GM21825 (cell line): ENCODE results near the gene CCR5AS.
"Not testable (repeated sequence)": the region's sequence is repeated elsewhere in the genome, so short reads cannot be mapped to it uniquely, and the experiment has no call there.

Experiments used
- ATAC-seq: cut with Tn5 transposase; IDR thresholded peaks from one replicate; pipeline ENCODE4 v1.9.1; 2021; ENCODE audit warnings: mild to moderate bottlenecking, moderate library complexity; ENCODE audit not compliant: unreplicated experiment

CCR5AS gene

DNA sequence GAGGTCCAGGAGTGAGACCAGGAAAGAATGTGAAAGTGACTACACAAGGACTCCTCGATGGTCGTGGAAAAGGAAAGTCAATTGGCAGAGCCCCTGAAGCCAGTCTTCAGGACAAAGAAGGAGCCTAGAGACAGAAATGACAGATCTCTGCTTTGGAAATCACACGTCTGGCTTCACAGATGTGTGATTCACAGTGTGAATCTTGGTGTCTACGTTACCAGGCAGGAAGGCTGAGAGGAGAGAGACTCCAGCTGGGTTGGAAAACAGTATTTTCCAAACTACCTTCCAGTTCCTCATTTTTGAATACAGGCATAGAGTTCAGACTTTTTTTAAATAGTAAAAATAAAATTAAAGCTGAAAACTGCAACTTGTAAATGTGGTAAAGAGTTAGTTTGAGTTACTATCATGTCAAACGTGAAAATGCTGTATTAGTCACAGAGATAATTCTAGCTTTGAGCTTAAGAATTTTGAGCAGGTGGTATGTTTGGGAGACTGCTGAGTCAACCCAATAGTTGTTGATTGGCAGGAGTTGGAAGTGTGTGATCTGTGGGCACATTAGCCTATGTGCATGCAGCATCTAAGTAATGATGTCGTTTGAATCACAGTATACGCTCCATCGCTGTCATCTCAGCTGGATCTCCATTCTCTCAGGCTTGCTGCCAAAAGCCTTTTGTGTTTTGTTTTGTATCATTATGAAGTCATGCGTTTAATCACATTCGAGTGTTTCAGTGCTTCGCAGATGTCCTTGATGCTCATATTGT, 47.0 kb downstream of the CCR5AS start:
- ATAC-seq, result peak; percentile 52

GRCh38 chr3:46358466-46358865, 48.4 kb downstream of the CCR5AS start:
- ATAC-seq, result no peak

GRCh38 chr3:46356909-46357308, 50.0 kb downstream of the CCR5AS start:
- no peak for ATAC-seq

DNA sequence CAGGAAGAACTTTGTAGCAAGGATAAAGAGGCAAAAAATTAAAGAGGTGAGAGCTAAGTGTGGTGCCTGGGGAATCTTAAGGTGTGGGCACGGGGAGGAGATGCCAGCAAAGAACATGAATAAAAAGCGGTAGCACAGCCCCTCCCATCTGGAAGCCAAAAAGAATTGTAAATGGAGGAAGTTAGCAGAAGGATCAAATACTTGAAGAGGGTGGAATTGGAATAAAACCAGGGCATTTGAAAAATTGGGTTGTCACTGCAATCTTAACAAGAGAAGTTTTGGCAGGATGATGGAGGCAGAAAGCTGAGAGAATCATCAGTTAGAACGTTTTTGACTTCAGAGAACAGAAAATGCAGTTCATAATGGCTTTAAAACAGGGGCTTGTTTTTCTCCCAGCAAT, 50.6 kb downstream of the CCR5AS start:
- ATAC-seq, result no peak

DNA sequence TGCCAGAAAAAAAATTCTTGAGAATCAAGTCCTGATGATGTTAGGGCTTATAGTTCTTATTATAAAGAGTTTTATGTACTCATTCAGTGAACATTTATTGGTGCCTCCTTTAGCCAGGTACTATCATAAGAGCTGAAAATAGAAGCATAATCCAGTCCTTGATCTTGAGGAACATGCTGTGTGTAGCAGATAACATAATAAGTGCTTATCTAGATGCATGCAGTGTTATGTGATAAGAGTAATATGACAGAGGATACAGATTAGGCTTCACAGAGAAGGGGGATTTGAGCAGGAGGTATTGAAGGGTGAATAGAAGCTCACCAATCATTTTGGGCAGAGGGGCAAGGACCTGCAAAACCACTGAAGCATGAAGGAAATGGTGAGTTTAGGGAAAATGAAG, 51.9 kb downstream of the CCR5AS start:
- no peak for ATAC-seq

- no peak for ATAC-seq
Observed at GRCh38 chr3:46354478-46354877, 52.4 kb downstream of the CCR5AS start.

DNA sequence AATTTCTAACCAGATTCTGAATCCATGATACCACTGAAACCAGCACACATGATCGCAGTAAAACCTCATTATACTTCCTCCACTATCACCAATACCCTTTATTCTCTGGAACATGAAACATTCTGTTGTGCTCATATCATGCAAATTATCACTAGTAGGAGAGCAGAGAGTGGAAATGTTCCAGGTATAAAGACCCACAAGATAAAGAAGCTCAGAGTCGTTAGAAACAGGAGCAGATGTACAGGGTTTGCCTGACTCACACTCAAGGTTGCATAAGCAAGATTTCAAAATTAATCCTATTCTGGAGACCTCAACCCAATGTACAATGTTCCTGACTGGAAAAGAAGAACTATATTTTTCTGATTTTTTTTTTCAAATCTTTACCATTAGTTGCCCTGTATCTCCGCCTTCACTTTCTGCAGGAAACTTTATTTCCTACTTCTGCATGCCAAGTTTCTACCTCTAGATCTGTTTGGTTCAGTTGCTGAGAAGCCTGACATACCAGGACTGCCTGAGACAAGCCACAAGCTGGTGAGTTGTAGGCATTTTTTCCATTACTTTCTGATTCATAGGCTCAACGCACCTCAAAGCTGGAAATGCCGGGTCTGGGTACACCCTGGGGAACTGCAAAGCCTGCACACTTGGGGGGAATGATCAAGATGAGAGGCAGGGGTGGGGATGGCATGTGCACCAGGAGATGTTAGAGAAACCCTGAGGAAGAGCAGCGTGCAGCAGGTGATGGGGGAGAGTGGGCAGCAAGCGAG, 53.0 kb downstream of the CCR5AS start, which contains the start of gene CCR2:
TSS of gene CCR2 (plus strand) at position 465 of the 764 bp plus-strand sequence. CDS start 3,417 bp downstream, outside the sequence.
- ATAC-seq, result no peak

DNA sequence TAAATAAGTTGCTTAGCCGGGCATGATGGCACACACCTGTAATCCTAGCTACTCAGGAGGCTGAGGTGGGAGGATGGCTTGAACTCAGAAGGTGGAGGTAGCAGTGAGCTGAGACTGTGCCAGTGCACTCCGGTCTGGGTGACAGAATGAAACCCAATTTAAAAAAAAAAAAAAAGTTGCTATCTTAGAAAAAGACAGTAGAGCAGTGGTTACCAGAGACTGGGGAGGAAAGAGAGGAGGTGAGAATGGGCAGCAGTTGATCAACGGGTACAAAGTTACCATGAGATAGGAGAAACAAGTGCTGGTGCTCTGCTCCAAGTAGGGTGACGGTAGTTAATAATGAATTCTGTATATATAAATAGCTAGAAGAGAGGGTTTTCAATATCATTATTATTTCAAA, 53.8 kb downstream of the CCR5AS start:
- no peak for ATAC-seq

DNA sequence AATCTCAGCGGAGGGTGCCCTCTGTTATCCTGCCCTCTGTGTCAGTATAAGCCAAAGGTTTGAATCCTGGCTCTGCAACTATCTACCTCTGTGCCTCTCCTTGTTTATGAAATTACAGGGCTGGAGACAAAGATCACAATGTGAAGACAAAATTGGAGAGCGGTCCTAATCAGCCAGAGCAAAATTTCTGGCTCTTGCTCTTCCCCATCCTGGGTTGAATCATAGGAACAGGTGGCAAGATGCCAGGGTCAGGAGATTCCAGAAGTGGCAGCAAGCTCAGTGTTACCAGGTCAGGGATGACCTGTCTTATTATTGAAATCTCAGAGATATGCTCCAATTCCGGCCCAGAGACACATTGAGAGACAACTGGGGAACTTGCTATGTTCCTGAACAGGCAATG, 55.2 kb downstream of the CCR5AS start:
- no peak for ATAC-seq

GRCh38 chr3:46350262-46350565, 56.7 kb downstream of the CCR5AS start:
- no peak for ATAC-seq

DNA sequence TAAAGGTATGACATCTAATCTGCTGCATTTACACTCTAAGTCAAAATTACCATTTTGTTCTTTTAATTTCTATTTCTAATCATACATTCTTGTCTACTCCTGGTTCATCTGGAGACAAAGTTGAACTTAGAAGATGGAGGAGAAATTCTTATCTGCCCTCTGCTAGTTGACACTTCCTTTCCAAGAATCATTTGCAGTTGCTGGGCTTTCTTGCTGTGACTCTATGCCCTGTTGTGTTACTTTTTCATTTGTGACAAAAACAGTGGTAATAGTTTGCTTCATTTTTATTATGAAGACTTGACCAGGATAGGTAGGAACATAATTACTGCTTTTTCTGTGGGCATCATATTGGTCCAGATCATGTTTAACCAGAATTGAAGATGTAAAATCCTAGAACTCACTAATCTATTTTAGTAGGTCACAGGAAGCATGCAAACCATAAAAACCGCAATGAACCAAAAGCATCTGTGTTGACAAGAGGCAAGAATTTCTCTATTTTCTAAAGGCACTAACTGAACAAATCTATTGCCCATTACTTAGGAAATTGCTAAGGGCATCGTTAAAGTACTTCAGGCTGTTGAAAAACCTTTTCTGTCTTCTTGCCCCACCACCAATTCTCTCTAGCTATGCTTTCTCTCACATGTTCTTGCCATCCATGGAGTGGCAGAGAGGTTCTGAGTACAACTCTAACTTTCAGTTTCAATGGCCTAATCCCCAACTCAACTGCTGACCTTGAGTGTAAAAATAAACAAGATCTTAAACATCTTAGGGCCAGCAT, 57.2 kb downstream of the CCR5AS start:
- no peak for ATAC-seq

DNA sequence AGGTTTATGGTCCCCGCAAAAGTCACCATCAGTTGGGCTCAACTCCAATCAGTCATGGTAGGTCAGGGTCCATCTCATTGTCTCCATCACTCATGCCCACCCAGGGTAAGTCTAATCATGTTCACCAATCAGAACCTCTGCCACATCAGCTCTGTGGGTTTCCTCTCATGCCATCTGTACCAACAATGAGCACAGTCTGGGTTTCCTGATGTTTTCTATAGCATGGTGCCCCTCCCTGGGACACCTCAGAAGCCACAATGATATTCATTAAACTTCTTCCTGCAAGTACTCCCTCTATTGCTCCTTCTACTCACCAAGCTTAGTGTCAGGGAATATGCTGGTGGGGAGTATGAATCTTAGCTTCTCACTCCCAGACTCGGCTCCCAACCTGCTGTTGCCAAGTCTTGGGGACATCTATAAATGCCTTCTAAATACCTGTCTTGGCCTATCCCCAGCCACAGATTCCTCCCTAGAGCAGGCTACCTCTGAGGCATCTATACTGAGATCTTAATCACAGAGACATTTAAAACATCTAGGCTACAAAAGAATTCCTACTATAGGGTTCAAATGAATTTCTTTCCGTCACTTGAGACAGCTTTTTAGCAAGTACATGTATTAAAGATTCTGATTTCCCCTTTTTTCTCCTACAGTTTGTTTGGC, 57.9 kb downstream of the CCR5AS start:
- no peak for ATAC-seq

DNA sequence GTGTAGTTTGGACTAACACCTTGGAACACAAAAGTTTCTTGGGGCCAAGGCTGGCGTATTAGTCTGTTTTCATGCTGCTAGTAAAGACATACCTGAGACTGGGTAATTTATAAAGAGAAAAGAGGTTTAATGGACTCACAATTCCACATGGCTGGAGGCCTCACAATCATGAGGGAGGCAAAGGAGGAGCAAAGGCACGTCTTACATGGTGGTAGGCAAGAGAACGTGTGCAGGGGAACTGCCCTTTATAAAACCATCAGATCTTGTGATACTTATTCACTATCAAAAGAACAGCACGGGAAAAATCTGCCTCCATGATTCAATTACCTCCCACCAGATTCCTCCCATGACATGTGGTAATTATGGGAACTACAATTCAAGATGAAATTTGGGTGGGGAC, 62.4 kb downstream of the CCR5AS start:
- no peak for ATAC-seq

DNA sequence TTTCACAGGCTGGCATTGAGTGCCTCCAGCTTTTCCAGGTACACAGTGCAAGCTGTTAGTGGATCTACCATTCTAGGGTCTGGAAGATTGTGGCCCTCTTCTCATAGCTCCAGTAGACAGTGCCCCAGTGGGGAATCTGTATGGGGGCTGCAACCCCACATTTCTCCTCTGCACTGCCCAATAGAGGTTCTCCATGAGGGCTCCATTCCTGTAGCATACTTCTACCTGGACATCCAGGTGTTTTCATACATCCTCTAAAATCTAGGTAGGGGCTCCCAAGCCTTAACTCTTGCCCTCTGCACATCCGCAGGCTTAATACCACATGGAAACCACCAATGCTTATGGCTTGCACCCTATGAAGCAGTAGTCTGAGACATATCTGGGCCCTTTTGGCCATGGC, 68.0 kb downstream of the CCR5AS start:
- no peak for ATAC-seq

- ATAC-seq, result no peak
Observed at GRCh38 chr3:46337911-46338310, 69.0 kb downstream of the CCR5AS start.

- ATAC-seq, result no peak
Observed at GRCh38 chr3:46335541-46335940, 71.3 kb downstream of the CCR5AS start.

DNA sequence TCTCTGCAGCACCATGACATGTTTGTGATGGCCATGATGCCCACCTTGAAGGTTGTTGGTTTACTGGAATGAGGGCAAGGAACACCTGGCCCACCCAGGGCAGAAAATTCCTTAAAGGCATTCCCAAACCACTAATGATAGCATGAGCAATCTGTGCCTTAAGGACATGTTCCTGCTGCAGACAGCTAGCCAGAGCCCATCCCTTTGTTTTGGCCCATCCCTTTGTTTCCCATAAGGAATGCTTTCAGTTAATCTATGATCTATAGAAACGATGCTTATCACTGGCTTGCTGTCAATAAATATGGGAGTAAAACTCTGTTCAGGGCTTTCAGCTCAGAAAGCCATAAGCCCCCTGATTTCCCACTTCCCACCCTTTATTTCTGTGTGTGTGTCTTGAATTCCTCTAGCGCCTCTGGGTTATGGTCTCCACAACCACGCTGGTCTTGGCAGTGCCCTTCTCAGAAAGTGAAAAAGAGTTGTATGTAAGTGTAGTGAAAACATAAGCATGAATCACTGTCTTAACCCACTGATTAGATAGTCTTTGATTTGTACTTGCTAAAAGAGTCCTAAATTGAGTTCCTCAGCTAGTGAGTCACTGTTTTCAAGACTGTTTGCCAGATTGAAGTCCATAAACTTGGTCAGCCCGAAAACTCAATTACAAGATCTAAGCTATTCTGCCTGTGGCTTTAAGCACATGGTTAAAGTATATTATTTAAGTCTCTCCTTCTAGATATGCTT, 72.0 kb downstream of the CCR5AS start:
- ATAC-seq, result no peak

- ATAC-seq, result not testable (repeated sequence)
Observed at GRCh38 chr3:46330676-46331075, 76.2 kb downstream of the CCR5AS start.

DNA sequence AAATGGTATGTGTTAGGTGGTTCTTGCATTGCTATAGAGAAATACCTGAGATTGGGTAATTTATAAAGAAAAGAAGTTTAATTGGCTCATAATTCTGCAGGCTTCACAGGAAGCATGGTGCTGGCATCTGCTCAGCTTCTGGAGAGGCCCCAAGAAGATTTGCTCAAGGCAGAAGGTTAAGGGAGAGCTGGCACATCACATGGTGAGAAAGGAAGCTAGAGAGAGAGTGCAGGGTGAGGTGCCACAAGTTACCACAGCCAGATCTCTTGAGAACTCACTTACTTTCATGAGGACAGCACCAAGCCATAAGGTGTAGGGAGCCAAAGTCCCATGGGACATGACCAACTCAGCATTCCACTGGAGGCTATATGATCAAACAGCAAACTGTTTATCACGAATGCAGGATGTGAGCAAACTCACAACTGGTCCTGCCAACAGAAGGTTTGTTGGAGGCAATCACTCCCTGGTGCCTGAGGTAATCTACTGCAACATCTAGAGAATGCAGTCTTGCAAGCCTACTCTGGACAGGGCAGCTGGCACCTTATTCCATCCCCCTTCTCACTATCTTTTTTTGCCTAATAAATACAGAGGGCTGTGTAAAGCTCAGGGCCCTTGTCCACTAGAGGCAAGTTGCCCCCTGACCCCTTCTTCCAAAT, 81.1 kb downstream of the CCR5AS start:
- no peak for ATAC-seq

DNA sequence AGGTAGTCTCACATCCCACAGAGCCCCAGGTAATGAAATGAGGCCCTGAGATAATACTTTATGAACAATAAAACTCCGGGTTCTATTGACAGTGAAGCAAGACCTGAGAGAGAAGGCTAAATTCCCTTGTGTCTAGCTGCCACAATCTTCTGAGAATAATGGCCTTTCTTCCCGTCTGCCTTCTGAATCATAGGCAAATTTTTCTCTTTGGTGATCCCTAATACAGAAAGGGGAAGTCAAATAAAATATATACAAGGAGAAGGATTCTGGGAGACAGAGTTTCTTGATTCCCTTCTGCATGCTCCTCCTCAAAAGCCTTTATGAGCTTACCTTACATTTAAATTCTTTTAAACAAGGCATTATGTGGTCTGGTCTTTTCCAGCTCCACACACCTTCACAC, 82.8 kb downstream of the CCR5AS start:
- ATAC-seq, result no peak
